GM12891 (cell line): ENCODE data around the gene MRGPRG.

ENCODE experiments used
- PAX5 ChIP-seq: IDR thresholded peaks from 2 replicates; pipeline ENCODE4 v1.6.1; 2011; ENCODE audit warnings: low read length, moderate library complexity, mild to moderate bottlenecking; ENCODE audit not compliant: insufficient read depth, severe bottlenecking
- POLR2A ChIP-seq: IDR thresholded peaks from 2 replicates; pipeline ENCODE4 v1.6.1; 2011; ENCODE audit warnings: low read depth, low read length, control low read depth
- POLR2AphosphoS5 ChIP-seq: IDR thresholded peaks from 2 replicates; pipeline ENCODE4 v1.6.1; 2011; ENCODE audit warnings: low read depth, low read length, control low read depth
- POU2F2 ChIP-seq: IDR thresholded peaks from 2 replicates; pipeline ENCODE4 v1.6.1; 2011; ENCODE audit warnings: low read depth, mild to moderate bottlenecking, control low read depth, low read length, moderate library complexity
- SPI1 ChIP-seq: IDR thresholded peaks from 2 replicates; pipeline ENCODE4 v1.6.1; 2011; ENCODE audit warnings: low read depth, low read length, control low read depth
- TAF1 ChIP-seq: IDR thresholded peaks from 2 replicates; pipeline ENCODE4 v1.6.1; 2011; ENCODE audit warnings: low read depth, low read length, control low read depth

DNA sequence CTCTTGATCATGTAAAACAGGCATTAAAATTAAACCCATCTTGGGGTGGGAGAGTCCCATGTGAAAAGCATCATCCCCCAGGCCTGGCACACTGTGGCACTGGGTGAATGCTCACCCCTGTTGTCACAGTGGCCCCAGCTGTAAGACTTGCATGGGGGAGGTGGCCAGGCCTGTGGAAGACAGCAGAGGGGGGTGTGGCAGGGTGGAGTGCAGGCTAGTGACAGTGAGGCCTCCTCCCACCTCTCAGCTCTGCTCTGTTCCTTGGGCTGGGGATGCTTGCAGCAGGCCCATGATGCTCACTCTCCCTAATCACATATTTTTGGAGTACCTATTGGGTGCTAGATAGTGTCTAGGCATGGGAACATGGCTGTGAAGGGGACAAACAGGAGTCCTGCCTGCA is 43.4 kb downstream of the MRGPRG start:
- no peak for TF ChIP-seq POLR2AphosphoS5
- no peak for TF ChIP-seq SPI1
- no peak for TF ChIP-seq POLR2A
- no peak for TF ChIP-seq TAF1
- no peak for TF ChIP-seq PAX5
- TF ChIP-seq POU2F2: no peak
